Endometrial microvascular endothelial cells (primary cell): ENCODE results near the gene EIF4A2. TPM values are rescaled to one million over a fixed set of nuclear protein-coding genes. Genes with fewer than 3 reads are reported as not detected.

Experiments
- total RNA-seq: library from RNA; depleted of rRNA; stranded (reverse); fragments of >200 nt; gene quantifications from one replicate; pipeline ENCODE4 v1.2.3, GENCODE V29; 2015; ENCODE audit errors: inconsistent ontology term

The EIF4A2 gene
- total RNA-seq, 1 donor from 2014 or later: 238 TPM

Other genes with a start within 250 kb of the EIF4A2 start
- 0.28 TPM for gene CRYGS, start 239.2 kb upstream of the EIF4A2 start, total RNA-seq
- gene TBCCD1, start 216.2 kb upstream of the EIF4A2 start, total RNA-seq: 21.6 TPM
- gene DNAJB11, start 212.9 kb upstream of the EIF4A2 start, total RNA-seq: 78.0 TPM
- gene AHSG, start 170.5 kb upstream of the EIF4A2 start, total RNA-seq: not detected
- not detected for gene FETUB, start 143.2 kb upstream of the EIF4A2 start, total RNA-seq
- gene HRG, start 117.6 kb upstream of the EIF4A2 start, total RNA-seq: not detected
- gene KNG1, start 66.2 kb upstream of the EIF4A2 start, total RNA-seq: not detected
- gene RFC4, start 22.9 kb downstream of the EIF4A2 start, total RNA-seq: 57.0 TPM
- not detected for gene ADIPOQ, start 59.1 kb downstream of the EIF4A2 start, total RNA-seq
- gene ST6GAL1, start 146.9 kb downstream of the EIF4A2 start, total RNA-seq: 24.0 TPM